ENCODE data around the gene VPS54.

DNA sequence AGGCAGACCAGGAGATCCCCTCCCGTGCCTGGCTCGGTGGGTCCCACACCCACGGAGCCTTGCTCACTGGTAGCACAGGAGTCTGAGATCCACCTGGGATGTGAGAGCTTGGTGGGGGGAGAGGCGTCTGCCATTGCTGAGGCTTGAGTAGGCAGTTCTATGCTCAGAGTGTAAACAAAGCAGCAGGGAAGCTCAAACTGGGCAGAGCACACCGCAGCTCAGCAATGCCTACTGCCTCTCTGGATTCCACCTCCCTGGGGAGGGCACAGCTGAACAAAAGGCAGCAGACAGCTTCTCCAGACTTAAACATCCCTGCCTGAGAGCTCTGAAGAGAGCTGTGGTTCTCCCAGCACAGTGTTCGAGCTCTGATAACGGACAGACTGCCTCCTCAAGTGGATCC, 92.4 kb downstream of the VPS54 start:
- TF ChIP-seq, protein P1, sequence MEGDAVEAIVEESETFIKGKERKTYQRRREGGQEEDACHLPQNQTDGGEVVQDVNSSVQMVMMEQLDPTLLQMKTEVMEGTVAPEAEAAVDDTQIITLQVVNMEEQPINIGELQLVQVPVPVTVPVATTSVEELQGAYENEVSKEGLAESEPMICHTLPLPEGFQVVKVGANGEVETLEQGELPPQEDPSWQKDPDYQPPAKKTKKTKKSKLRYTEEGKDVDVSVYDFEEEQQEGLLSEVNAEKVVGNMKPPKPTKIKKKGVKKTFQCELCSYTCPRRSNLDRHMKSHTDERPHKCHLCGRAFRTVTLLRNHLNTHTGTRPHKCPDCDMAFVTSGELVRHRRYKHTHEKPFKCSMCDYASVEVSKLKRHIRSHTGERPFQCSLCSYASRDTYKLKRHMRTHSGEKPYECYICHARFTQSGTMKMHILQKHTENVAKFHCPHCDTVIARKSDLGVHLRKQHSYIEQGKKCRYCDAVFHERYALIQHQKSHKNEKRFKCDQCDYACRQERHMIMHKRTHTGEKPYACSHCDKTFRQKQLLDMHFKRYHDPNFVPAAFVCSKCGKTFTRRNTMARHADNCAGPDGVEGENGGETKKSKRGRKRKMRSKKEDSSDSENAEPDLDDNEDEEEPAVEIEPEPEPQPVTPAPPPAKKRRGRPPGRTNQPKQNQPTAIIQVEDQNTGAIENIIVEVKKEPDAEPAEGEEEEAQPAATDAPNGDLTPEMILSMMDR (IDR thresholded peaks at IDR 0.05): no peak
- no peak for TF ChIP-seq POLR2A (IDR thresholded peaks at IDR 0.05)
